Upper lobe of left lung (tissue), 6 donors: ENCODE results near the gene CD82. TPM values are rescaled to one million over a fixed set of nuclear protein-coding genes. Genes with fewer than 3 reads are reported as not detected.

ENCODE experiments used
- ATAC-seq, 2 donors: fragments of 200-7000 bp; cut with Tn5 transposase; one replicate each; pipeline ENCODE4 v1.9.1; 2022; ENCODE audit warnings: mild to moderate bottlenecking in 2 of 2, moderate library complexity in 2 of 2; ENCODE audit not compliant: low FRiP score in 2 of 2
- DNase-seq, 2 donors: peaks; one replicate each; pipeline ENCODE4 v3.0.0-alpha.2; 2019 to 2020
- H3K27ac ChIP-seq, 4 donors: fragments of 200-600 bp; sonication (generic); one replicate each; pipeline ENCODE4 v1.5.1; 2016 to 2019
- H3K27me3 ChIP-seq, 4 donors: fragments of 200-600 bp; sonication (generic); one replicate each; pipeline ENCODE4 v1.5.1; 2017 to 2019
- H3K36me3 ChIP-seq, 4 donors: fragments of 200-600 bp; sonication (generic); one replicate each; pipeline ENCODE4 v1.5.1; 2016 to 2019
- H3K4me1 ChIP-seq, 4 donors: fragments of 200-600 bp; sonication (generic); one replicate each; pipeline ENCODE4 v1.5.1; 2018 to 2019
- H3K4me3 ChIP-seq, 4 donors: fragments of 200-600 bp; sonication (generic); one replicate each; pipeline ENCODE4 v1.5.1; 2017 to 2019; ENCODE audit warnings: mild to moderate bottlenecking in 2 of 4, moderate library complexity in 1 of 4
- H3K9me3 ChIP-seq, 4 donors: fragments of 200-600 bp; sonication (generic); one replicate each; pipeline ENCODE4 v1.5.1; 2018 to 2019
- CTCF ChIP-seq, 6 experiments: fragments of 450-650 bp in 4 of 6; fragments of 200-600 bp in 2 of 6; sonication (generic) in 2 of 6; IDR thresholded peaks; one replicate each; pipeline ENCODE4 v1.5.1; 2016 to 2019; ENCODE audit warnings: antibody characterized with exemption in 6 of 6
- EP300 ChIP-seq, 4 donors: sonication (generic); formaldehyde crosslinking; IDR thresholded peaks; one replicate each; pipeline ENCODE4 v1.5.1; 2017; ENCODE audit warnings: antibody characterized with exemption in 4 of 4, control low read depth in 2 of 4
- POLR2A ChIP-seq, 4 donors: fragments of 450-650 bp; IDR thresholded peaks; one replicate each; pipeline ENCODE4 v1.5.1; 2016 to 2017; ENCODE audit warnings: antibody characterized with exemption in 4 of 4, mild to moderate bottlenecking in 2 of 4
- POLR2AphosphoS5 ChIP-seq, 2 donors: sonication (generic); formaldehyde crosslinking; IDR thresholded peaks; one replicate each; pipeline ENCODE4 v1.5.1; 2017; ENCODE audit warnings: antibody characterized with exemption in 2 of 2
- WGBS, 2 donors: methylation state at CpG; one replicate each; pipeline ENCODE4 v1.1.5; 2017 to 2018; 5-methylcytosine and 5-hydroxymethylcytosine counted together
- total RNA-seq, 6 donors: library from RNA; depleted of rRNA in 4 of 6; stranded (reverse); fragments of >200 nt in 4 of 6; gene quantifications; one replicate each; pipeline versions ENCODE4 v1.1.0 to v1.2.1, GENCODE V29; 2016 to 2021
- donor health status: DM: no; HTN: no; CAD: no; lungs with moderate emphysema.
- donor health status: DM: no; HTN: yes; CAD: no; lungs with severe emphysema.

The CD82 gene
- total RNA-seq, 6 donors from 2014 or later = 29.8 to 148 (median 69.9) TPM

GRCh38 chr11:44533921-44534711, 31.3 kb upstream of the CD82 start:
- WGBS, 2 donors = 76 to 85% methylated on average over 5 of the region's 5 CpGs
- Histone ChIP-seq H3K4me1 (peaks cover 0 to 5% (median 2%) of the 10 kb centered on the region in 4 donors), H3K4me3 (no peak overlapping the region), H3K27ac (no peak overlapping the region), H3K27me3 (no peaks in the 10 kb centered on the region), H3K36me3 (no peaks in the 10 kb centered on the region), H3K9me3 (no peaks in the 10 kb centered on the region)
- no peak for DNase-seq
- no peak for ATAC-seq
- no peak for TF ChIP-seq POLR2AphosphoS5 (IDR thresholded peaks at IDR 0.05)
- TF ChIP-seq CTCF (IDR thresholded peaks at IDR 0.05) = no peak
- no peak for TF ChIP-seq POLR2A (IDR thresholded peaks at IDR 0.05)
- TF ChIP-seq EP300 (IDR thresholded peaks at IDR 0.05) = no peak

GRCh38 chr11:44535191-44535980, 30.1 kb upstream of the CD82 start:
- WGBS, 2 donors = 71 to 73% methylated on average over 13 to 16 of the region's 16 CpGs
- ATAC-seq = no peak

GRCh38 chr11:44536788-44537516, 28.5 kb upstream of the CD82 start:
- WGBS, 2 donors = 84 to 86% methylated on average over 19 of the region's 20 CpGs
- Histone ChIP-seq H3K36me3 (no peaks in the 10 kb centered on the region), H3K4me1 (peaks cover 0 to 5% (median 2%) of the 10 kb centered on the region in 4 donors), H3K4me3 (no peak overlapping the region), H3K27ac (no peak overlapping the region), H3K9me3 (no peaks in the 10 kb centered on the region), H3K27me3 (no peaks in the 10 kb centered on the region)
- DNase-seq (peak in 1 of 2 donors; percentile 50), ATAC-seq (no peak)
- no peak for TF ChIP-seq EP300 (IDR thresholded peaks at IDR 0.05)

More at GRCh38 chr11:44535191-44535980, 30.1 kb upstream of the CD82 start:
- TF ChIP-seq POLR2AphosphoS5 (IDR thresholded peaks at IDR 0.05) (no peak), POLR2A (IDR thresholded peaks at IDR 0.05) (no peak), EP300 (IDR thresholded peaks at IDR 0.05) (no peak), CTCF (IDR thresholded peaks at IDR 0.05) (no peak)
- Histone ChIP-seq H3K9me3 (no peaks in the 10 kb centered on the region), H3K36me3 (no peaks in the 10 kb centered on the region), H3K27me3 (no peaks in the 10 kb centered on the region), H3K27ac (no peak overlapping the region), H3K4me3 (no peak overlapping the region), H3K4me1 (peaks cover 0 to 5% (median 2%) of the 10 kb centered on the region in 4 donors)
- DNase-seq = no peak

GRCh38 chr11:44537679-44538078, 27.8 kb upstream of the CD82 start:
- 60 to 95% methylated on average over 1 to 9 of the region's 9 CpGs for WGBS, 2 donors
- ATAC-seq = no peak
- no peak for TF ChIP-seq POLR2AphosphoS5 (IDR thresholded peaks at IDR 0.05)
- TF ChIP-seq CTCF (IDR thresholded peaks at IDR 0.05) = no peak
- no peak for TF ChIP-seq POLR2A (IDR thresholded peaks at IDR 0.05)
- no peak for TF ChIP-seq EP300 (IDR thresholded peaks at IDR 0.05)
- no peak for DNase-seq
- Histone ChIP-seq H3K36me3 (no peaks in the 10 kb centered on the region), H3K9me3 (no peaks in the 10 kb centered on the region), H3K27ac (no peak overlapping the region), H3K4me3 (no peak overlapping the region), H3K27me3 (no peaks in the 10 kb centered on the region), H3K4me1 (peaks cover 0 to 5% (median 2%) of the 10 kb centered on the region in 4 donors)
